Esophagus squamous epithelium (tissue), 5 donors: ENCODE measurements around the gene SLC43A2. TPM values are rescaled to one million over a fixed set of nuclear protein-coding genes. Genes with fewer than 3 reads are reported as not detected.

Experiments used
- DNase-seq: peaks from one replicate; lab custom pipeline; 2025; lab: John Stamatoyannopoulos, UW
- H3K27ac ChIP-seq, 4 donors: fragments of 200-600 bp; sonication (generic); one replicate each; pipeline ENCODE4 v1.5.1; 2016 to 2019; ENCODE audit warnings: mild to moderate bottlenecking in 1 of 4
- H3K27me3 ChIP-seq, 4 donors: fragments of 200-600 bp; sonication (generic); 1 replicate in 3 of 4; 2 replicates in 1 of 4; pipeline versions ENCODE4 v1.5.1 to v1.6.0; 2017 to 2021; ENCODE audit warnings: antibody characterized with exemption in 1 of 4
- H3K36me3 ChIP-seq, 3 donors: fragments of 200-600 bp; sonication (generic); one replicate each; pipeline ENCODE4 v1.5.1; 2016 to 2019
- H3K4me1 ChIP-seq, 3 donors: fragments of 200-600 bp; sonication (generic); one replicate each; pipeline ENCODE4 v1.5.1; 2017 to 2019
- H3K4me3 ChIP-seq, 4 donors: fragments of 200-600 bp; sonication (generic); 1 replicate in 3 of 4; 2 replicates in 1 of 4; pipeline ENCODE4 v1.5.1; 2016 to 2019; ENCODE audit warnings: mild to moderate bottlenecking in 2 of 4, moderate library complexity in 1 of 4
- H3K9me3 ChIP-seq, 3 donors: fragments of 200-600 bp; sonication (generic); one replicate each; pipeline ENCODE4 v1.5.1; 2016 to 2019
- CTCF ChIP-seq, 6 experiments: fragments of 450-650 bp in 4 of 6; fragments of 200-600 bp in 2 of 6; sonication (generic) in 2 of 6; IDR thresholded peaks; one replicate each; pipeline ENCODE4 v1.5.1; 2016 to 2019; ENCODE audit warnings: antibody characterized with exemption in 6 of 6, mild to moderate bottlenecking in 4 of 6, moderate library complexity in 4 of 6
- POLR2A ChIP-seq, 4 donors: fragments of 450-650 bp; IDR thresholded peaks; one replicate each; pipeline ENCODE4 v1.6.1; 2017; ENCODE audit warnings: antibody characterized with exemption in 4 of 4, mild to moderate bottlenecking in 4 of 4, moderate library complexity in 3 of 4
- WGBS, 2 donors: methylation state at CpG; one replicate each; pipeline ENCODE4 v1.1.5; 2018; 5-methylcytosine and 5-hydroxymethylcytosine counted together
- intact Hi-C: fragments of 100-400 bp; cut with DNase I; formaldehyde crosslinking; loops from one replicate; pipeline ENCODE4 v1.15.0; 2022
- total RNA-seq, 4 donors: library from RNA; depleted of rRNA; stranded (reverse); fragments of >200 nt; gene quantifications; one replicate each; pipeline ENCODE4 v1.1.0, GENCODE V29; 2016
- donor health status: DM: yes; HTN: yes; CAD: no.

The SLC43A2 gene
- total RNA-seq, 4 donors from 2014 or later: 2.5 to 12.4 (median 5.3) TPM

GRCh38 chr17:1634841-1635650 is 6.4 kb upstream of the SLC43A2 start:
- Histone ChIP-seq H3K27ac (no peak overlapping the region), H3K9me3 (no peaks in the 10 kb centered on the region), H3K36me3 (peaks cover 0 to 17% (median 0%) of the 10 kb centered on the region in 3 donors), H3K4me1 (peaks cover 0 to 10% (median 0%) of the 10 kb centered on the region in 3 donors), H3K27me3 (peaks cover 0 to under 1% (median 0%) of the 10 kb centered on the region in 4 donors), H3K4me3 (no peak overlapping the region)
- no peak for DNase-seq
- TF ChIP-seq POLR2A (IDR thresholded peaks at IDR 0.05) (no peak), CTCF (IDR thresholded peaks at IDR 0.05) (no peak)
- WGBS, 2 donors: 92% methylated on average over 17 of the region's 45 CpGs; no CpG with 5 or more reads in 1 of the 2 donors
- intact Hi-C loops: no loop called here

- Histone ChIP-seq H3K9me3 (no peaks in the 10 kb centered on the region), H3K36me3 (peaks cover 0 to 10% (median 0%) of the 10 kb centered on the region in 3 donors), H3K27ac (no peak overlapping the region), H3K4me3 (no peak overlapping the region), H3K4me1 (peaks cover 20 to 51% (median 24%) of the 10 kb centered on the region in 3 donors), H3K27me3 (peaks cover 0 to 25% (median 0%) of the 10 kb centered on the region in 4 donors)
- TF ChIP-seq POLR2A (IDR thresholded peaks at IDR 0.05) (no peak), CTCF (IDR thresholded peaks at IDR 0.05) (no peak)
- intact Hi-C loops: no loop called here
- no peak for DNase-seq
- WGBS, 2 donors: 46 to 76% methylated on average over 4 of the region's 4 CpGs
Observed at GRCh38 chr17:1630662-1631061, 2.0 kb upstream of the SLC43A2 start.

GRCh38 chr17:1629504-1630310 is 1.1 kb upstream of the SLC43A2 start:
- TF ChIP-seq POLR2A (IDR thresholded peaks at IDR 0.05): no peak
- peak in 5 of 6 experiments; percentile 46 to 81 (median 71) for TF ChIP-seq CTCF (IDR thresholded peaks at IDR 0.05)
- peak overlapping the region; percentile 76 to 95 (median 88) for H3K27ac ChIP-seq
- peaks cover 0 to under 1% (median 0%) of the 10 kb centered on the region in 3 donors for H3K36me3 ChIP-seq
- 0 to 2% methylated on average over 2 to 20 of the region's 45 CpGs for WGBS, 2 donors
- intact Hi-C loops: loop anchor here (2.0 kb wide), 1 partner anchor 55 kb away; no protein-coding TSS in a partner anchor
- peaks cover 20 to 60% (median 28%) of the 10 kb centered on the region in 3 donors for H3K4me1 ChIP-seq
- H3K4me3 ChIP-seq: peak overlapping the region; percentile 60 to 96 (median 74)
- no peaks in the 10 kb centered on the region for H3K9me3 ChIP-seq
- no peak for DNase-seq
- peaks cover 0 to 25% (median 0%) of the 10 kb centered on the region in 4 donors for H3K27me3 ChIP-seq

- Histone ChIP-seq H3K4me1 (peaks cover 20 to 67% (median 28%) of the 10 kb centered on the region in 3 donors), H3K4me3 (peak overlapping the region; percentile 60 to 96 (median 74)), H3K27me3 (peaks cover 0 to 25% (median 0%) of the 10 kb centered on the region in 4 donors), H3K9me3 (no peaks in the 10 kb centered on the region), H3K27ac (peak overlapping the region; percentile 76 to 95 (median 88)), H3K36me3 (no peaks in the 10 kb centered on the region)
- 0 to 3% methylated on average over 7 to 11 of the region's 77 CpGs for WGBS, 2 donors
- DNase-seq: peak; percentile 81
- TF ChIP-seq CTCF (IDR thresholded peaks at IDR 0.05): peak in 5 of 6 experiments; percentile 22 to 48 (median 37)
- peak in 1 of 4 donors; percentile 65 for TF ChIP-seq POLR2A (IDR thresholded peaks at IDR 0.05)
- intact Hi-C loops: loop anchor here (2.0 kb wide), 1 partner anchor 54 kb away; no protein-coding TSS in a partner anchor
Observed at GRCh38 chr17:1628856-1629503, 346 bp upstream of the SLC43A2 start.
